Stimulated activated naive B cell treated with anti-CD40 and anti-IgM and Interleukin-4, amounts not matched to agents 10 μg/mL and 1 μg/mL and 100 μg/mL, for 72 hours (primary cell): Measurements from ENCODE around the gene TBX18.

Experiments used
- ATAC-seq, 2 donors: fragments of 150-1000 bp; cut with Tn5 transposase; replicated peaks; 2 replicates each; pipeline ENCODE4 v1.10.0; 2021; ENCODE audit warnings: moderate library complexity in 1 of 2
- DNase-seq: peaks from one replicate; pipeline ENCODE4 v3.0.0; 2021
- H3K27ac Mint-ChIP-seq: one replicate; pipeline ENCODE4 v1.8.0; 2022; ENCODE audit warnings: mild to moderate bottlenecking, mixed read lengths
- H3K27me3 Mint-ChIP-seq, 2 donors: one replicate each; pipeline ENCODE4 v1.8.0; 2022; ENCODE audit warnings: mixed read lengths in 2 of 2
- H3K36me3 Mint-ChIP-seq, 2 donors: one replicate each; pipeline ENCODE4 v1.8.0; 2022; ENCODE audit warnings: mixed read lengths in 2 of 2, mild to moderate bottlenecking in 1 of 2
- H3K4me1 Mint-ChIP-seq, 2 donors: one replicate each; pipeline ENCODE4 v1.8.0; 2022; ENCODE audit warnings: mixed read lengths in 2 of 2, mild to moderate bottlenecking in 1 of 2
- H3K4me3 Mint-ChIP-seq, 2 donors: one replicate each; pipeline ENCODE4 v1.8.0; 2022; ENCODE audit warnings: mild to moderate bottlenecking in 2 of 2, mixed read lengths in 2 of 2, moderate library complexity in 1 of 2
- H3K9me3 Mint-ChIP-seq, 2 donors: one replicate each; pipeline ENCODE4 v1.8.0; 2022; ENCODE audit warnings: mixed read lengths in 2 of 2, mild to moderate bottlenecking in 1 of 2

TBX18 gene

GRCh38 chr6:84768442-84769174, 4.2 kb upstream of the TBX18 start:
- Mint-ChIP-seq H3K27me3 (peaks cover 72 to 83% of the 10 kb centered on the region in 2 donors), H3K27ac (peak overlapping the region; percentile 73), H3K4me1 (peaks cover 11 to 20% of the 10 kb centered on the region in 2 donors), H3K9me3 (peaks cover 0 to 5% of the 10 kb centered on the region in 2 donors), H3K36me3 (peaks cover 4 to 8% of the 10 kb centered on the region in 2 donors), H3K4me3 (peak overlapping the region in 1 of 2 donors; percentile 42)
- ATAC-seq (no peak), DNase-seq (no peak)

DNA sequence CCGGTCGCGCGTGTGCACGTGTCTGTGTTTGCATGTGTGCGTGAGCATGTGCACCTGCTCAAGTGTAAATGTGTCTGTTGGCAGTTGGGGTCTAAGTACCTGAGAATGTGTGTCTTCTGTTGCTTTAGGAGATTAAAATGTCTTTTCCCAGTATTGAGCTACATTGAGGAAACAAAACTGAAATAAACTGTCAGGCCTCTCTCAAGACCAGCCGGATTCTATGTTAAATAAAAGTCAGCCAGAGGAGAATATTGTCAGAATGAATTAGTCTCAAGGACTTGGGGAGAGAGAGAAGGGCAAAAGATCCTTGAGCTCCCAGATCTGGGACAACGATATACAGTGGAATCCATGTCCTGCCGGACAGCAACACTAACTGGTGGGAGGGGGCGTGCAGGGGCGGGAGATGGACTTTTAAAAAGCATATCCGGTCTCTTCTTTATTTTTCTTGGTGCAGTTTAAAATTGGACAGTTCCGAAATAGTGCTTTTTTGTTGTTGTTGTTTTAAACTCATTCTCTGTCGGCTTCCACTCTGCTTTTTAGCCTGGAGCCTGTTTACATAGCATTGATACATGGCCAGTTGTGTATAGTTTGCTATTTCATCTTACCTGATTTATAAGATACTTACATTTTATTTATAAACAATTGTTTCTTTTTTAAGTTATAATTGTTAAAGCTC, 3.3 kb upstream of the TBX18 start:
- no peak for ATAC-seq
- peaks cover 70 to 83% of the 10 kb centered on the region in 2 donors for H3K27me3 Mint-ChIP-seq
- no peak overlapping the region for H3K4me3 Mint-ChIP-seq

DNA sequence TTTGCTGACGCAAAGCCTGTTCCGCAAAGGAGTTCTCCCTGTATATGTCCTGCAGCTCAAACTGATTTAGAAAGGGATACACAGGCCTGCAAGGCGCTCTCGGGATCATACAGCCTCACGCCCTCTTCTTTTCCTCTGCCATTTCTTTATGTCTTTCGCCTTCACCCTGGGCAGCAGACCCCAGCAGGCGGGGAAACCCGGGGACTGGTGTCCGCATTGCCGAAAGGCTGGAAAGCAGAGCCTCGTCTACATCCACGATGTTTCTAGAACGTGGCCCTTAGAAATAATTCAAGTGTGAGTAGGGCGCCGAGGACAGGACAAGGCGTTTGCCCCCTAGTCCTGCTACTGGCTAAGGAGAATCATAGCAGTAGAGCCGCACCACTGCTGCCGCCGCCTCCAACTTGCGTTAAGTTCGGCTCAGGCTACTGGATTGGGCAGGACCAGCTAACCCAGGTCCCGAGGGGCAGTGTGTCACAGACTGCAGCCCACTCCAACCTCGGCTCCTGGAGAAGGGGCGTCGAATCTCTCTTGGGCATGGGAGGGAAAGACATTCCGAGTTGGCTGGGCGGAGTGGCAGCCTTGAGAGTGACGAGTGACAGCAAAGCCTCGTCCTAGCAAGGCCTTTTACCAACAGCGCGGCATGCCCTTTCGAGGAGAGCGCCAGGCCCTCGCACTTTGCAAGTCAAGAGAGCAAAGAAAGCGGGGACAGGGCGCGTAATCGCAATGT, 2.6 kb upstream of the TBX18 start:
- Mint-ChIP-seq H3K36me3 (peaks cover 3 to 4% of the 10 kb centered on the region in 2 donors), H3K4me1 (peaks cover 14 to 18% of the 10 kb centered on the region in 2 donors), H3K4me3 (no peak overlapping the region), H3K27me3 (peaks cover 71 to 81% of the 10 kb centered on the region in 2 donors), H3K27ac (peak overlapping the region; percentile 76), H3K9me3 (peaks cover 0 to 2% of the 10 kb centered on the region in 2 donors)
- no peak for ATAC-seq
- no peak for DNase-seq

More for the DNA sequence above, 3.3 kb upstream of the TBX18 start:
- Mint-ChIP-seq H3K9me3 (peaks cover 0 to 2% of the 10 kb centered on the region in 2 donors), H3K36me3 (peaks cover 4 to 5% of the 10 kb centered on the region in 2 donors), H3K27ac (peak overlapping the region; percentile 76), H3K4me1 (peaks cover 13 to 20% of the 10 kb centered on the region in 2 donors)
- no peak for DNase-seq

GRCh38 chr6:84766118-84766798, 1.9 kb upstream of the TBX18 start:
- Mint-ChIP-seq H3K4me3 (no peak overlapping the region), H3K27ac (peak overlapping the region; percentile 31), H3K9me3 (peaks cover 0 to 2% of the 10 kb centered on the region in 2 donors), H3K36me3 (peaks cover 3 to 4% of the 10 kb centered on the region in 2 donors), H3K4me1 (peaks cover 14 to 18% of the 10 kb centered on the region in 2 donors), H3K27me3 (peaks cover 69 to 74% of the 10 kb centered on the region in 2 donors)
- DNase-seq (no peak), ATAC-seq (no peak)

DNA sequence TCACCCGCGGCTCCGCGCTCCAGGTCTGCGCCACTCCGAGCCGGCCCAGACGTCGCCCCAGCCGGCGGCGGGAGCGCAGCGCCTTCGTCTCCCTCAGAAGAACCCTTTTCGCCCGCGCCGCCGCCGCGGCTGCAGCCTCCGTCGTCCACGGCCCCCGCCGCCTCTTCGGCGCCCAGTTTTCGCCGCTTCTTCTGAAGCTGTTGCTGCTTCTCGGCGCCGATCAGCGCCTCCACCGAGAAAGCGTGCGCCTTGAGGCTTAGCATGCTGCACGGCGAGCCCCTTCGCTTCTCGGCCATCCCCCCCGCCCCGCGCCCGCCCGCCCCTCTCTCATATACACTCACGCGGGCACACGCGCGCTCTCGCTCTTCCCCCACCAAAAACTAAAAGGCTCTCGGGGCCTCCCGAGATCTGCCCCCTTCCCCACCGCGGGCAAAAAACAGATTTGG, 489 bp downstream of the TBX18 start:
- peaks cover 63 to 68% of the 10 kb centered on the region in 2 donors for H3K27me3 Mint-ChIP-seq
- H3K36me3 Mint-ChIP-seq: peaks cover 3 to 4% of the 10 kb centered on the region in 2 donors
- ATAC-seq: no peak
- no peak for DNase-seq
- no peaks in the 10 kb centered on the region for H3K9me3 Mint-ChIP-seq
- peaks cover 14 to 18% of the 10 kb centered on the region in 2 donors for H3K4me1 Mint-ChIP-seq
- peak overlapping the region; percentile 63 to 78 for H3K4me3 Mint-ChIP-seq
- H3K27ac Mint-ChIP-seq: peak overlapping the region; percentile 81

DNA sequence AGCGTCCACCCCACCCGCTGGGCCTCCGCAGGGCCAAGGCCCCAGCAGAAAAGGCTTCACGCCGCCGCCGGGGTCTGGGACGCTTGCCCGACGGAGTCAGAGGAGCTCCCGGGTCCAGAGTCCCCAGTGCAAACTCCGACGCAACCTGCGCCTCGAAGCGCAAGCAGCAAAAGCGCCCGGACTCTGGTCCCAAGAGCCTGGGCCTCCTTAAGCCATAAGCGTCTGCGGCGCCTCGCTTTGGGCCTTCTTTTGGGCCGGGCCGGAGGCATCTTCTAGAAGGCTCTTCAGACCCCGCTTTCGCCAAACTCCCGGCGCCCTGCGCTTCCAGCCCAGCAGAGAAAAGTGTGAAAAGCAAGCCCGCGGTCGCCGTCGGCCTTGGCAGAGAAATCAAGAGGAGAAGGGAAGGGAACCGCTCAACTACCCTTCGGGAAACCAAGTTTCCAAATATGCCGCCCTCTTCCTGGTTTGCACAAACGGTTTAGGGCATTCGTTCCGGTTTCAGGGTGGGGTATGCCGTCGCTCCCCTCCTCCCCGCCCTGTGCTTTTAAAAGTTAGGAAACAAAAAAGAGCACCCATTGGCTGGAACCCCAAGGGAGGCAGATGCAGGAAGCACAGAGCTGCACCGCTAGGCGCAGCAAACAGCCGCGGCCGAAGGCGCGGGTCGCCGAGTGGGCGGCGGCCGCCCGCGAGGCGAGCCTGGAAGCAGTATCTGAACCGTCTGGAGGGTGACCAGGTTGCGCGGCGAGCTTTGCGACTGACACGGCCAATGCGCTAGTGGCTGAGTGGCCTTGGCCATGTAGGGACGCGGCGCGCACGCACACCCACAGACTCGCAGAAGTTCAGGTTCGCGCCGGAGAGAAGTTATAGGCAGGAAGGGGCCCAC, 1.2 kb downstream of the TBX18 start:
- H3K27ac Mint-ChIP-seq: peak overlapping the region; percentile 91
- ATAC-seq: no peak
- H3K27me3 Mint-ChIP-seq: peaks cover 56 to 62% of the 10 kb centered on the region in 2 donors
- peaks cover 3 to 4% of the 10 kb centered on the region in 2 donors for H3K36me3 Mint-ChIP-seq
- no peak for DNase-seq
- peak overlapping the region; percentile 51 to 71 for H3K4me3 Mint-ChIP-seq
- H3K9me3 Mint-ChIP-seq: no peaks in the 10 kb centered on the region
- peaks cover 10 to 18% of the 10 kb centered on the region in 2 donors for H3K4me1 Mint-ChIP-seq

DNA sequence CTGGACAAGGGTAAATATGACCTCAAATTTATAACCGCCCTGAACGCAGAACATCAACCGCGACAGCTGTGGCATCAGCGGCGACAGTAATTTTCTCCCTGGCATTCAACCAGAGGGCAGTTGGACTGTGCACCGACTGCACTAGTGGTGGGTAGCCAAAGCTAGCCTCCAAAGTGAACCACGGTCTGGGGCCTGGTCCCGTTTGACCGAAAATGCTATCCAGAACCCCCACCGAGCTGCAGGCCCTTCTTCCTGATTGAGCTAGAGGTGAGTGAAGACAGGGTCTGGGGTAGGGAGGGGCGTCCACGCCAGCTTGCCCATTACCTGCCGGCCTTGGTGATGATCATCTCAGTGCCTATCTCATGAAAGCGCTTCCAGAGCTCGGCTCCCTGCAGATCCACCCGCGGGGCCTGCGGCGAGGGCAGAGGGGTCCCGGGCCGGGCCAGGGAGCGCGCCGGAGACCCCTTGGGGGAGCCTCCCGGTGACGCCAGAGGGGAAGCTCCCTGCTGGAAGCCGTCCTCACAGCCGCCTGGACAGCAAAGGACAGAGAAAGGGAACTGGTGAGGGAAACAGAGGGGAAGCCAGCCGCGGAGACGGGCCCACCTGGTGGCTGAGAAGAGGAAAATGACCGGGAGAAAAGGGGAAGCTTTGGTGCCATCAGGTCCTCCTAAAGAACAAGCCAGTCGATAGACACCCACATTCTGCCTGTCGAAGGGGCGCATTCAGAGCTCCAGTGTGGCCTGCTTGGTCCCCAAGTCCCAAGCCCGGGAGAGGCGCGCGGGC, 2.0 kb downstream of the TBX18 start:
- Mint-ChIP-seq H3K4me3 (peak overlapping the region; percentile 11 to 55), H3K27me3 (peaks cover 48 to 58% of the 10 kb centered on the region in 2 donors), H3K4me1 (peaks cover 10 to 18% of the 10 kb centered on the region in 2 donors), H3K36me3 (peaks cover 3 to 4% of the 10 kb centered on the region in 2 donors), H3K27ac (peak overlapping the region; percentile 20), H3K9me3 (no peaks in the 10 kb centered on the region)
- DNase-seq (no peak), ATAC-seq (no peak)

GRCh38 chr6:84758486-84758885, 5.9 kb downstream of the TBX18 start:
- no peak for ATAC-seq
- Mint-ChIP-seq H3K27ac (no peak overlapping the region), H3K27me3 (peaks cover 26 to 36% of the 10 kb centered on the region in 2 donors), H3K9me3 (no peaks in the 10 kb centered on the region), H3K36me3 (no peaks in the 10 kb centered on the region), H3K4me1 (peaks cover 5 to 7% of the 10 kb centered on the region in 2 donors), H3K4me3 (no peak overlapping the region)
- no peak for DNase-seq

GRCh38 chr6:84756877-84757276, 7.5 kb downstream of the TBX18 start:
- Mint-ChIP-seq H3K9me3 (no peaks in the 10 kb centered on the region), H3K4me1 (no peaks in the 10 kb centered on the region), H3K36me3 (no peaks in the 10 kb centered on the region), H3K4me3 (no peak overlapping the region), H3K27me3 (peaks cover 14 to 24% of the 10 kb centered on the region in 2 donors), H3K27ac (no peak overlapping the region)
- no peak for ATAC-seq
- no peak for DNase-seq

DNA sequence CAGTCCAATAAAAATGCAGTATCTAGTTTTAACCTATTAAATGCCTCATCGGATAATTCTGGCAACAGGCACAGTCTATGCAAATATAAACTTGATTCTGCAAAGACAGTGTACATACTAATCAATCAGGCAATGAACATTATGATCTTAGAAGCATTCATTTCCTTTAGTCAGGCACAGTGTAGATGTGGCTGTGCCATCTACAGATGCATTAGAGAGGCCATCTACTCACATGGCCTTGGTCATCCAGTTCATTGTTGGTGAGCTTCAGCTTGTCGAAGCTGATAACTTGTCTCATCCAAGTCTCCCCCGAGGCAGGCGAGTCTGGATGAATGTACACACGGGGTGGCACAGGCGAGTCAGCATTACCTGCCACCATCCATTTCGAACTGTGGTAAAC, 7.9 kb downstream of the TBX18 start:
- ATAC-seq: no peak
- no peak for DNase-seq
- Mint-ChIP-seq H3K4me1 (no peaks in the 10 kb centered on the region), H3K4me3 (no peak overlapping the region), H3K9me3 (no peaks in the 10 kb centered on the region), H3K36me3 (no peaks in the 10 kb centered on the region), H3K27me3 (peaks cover 12 to 24% of the 10 kb centered on the region in 2 donors), H3K27ac (no peak overlapping the region)

GRCh38 chr6:84753173-84753572, 11.2 kb downstream of the TBX18 start:
- Mint-ChIP-seq H3K4me1 (no peaks in the 10 kb centered on the region), H3K27ac (no peak overlapping the region), H3K4me3 (no peak overlapping the region), H3K27me3 (peaks cover 8 to 18% of the 10 kb centered on the region in 2 donors), H3K36me3 (no peaks in the 10 kb centered on the region), H3K9me3 (no peaks in the 10 kb centered on the region)
- DNase-seq: no peak
- ATAC-seq: no peak

GRCh38 chr6:84752118-84752850, 12.1 kb downstream of the TBX18 start:
- Mint-ChIP-seq H3K4me1 (no peaks in the 10 kb centered on the region), H3K36me3 (no peaks in the 10 kb centered on the region), H3K4me3 (no peak overlapping the region), H3K27me3 (peaks cover 8 to 14% of the 10 kb centered on the region in 2 donors), H3K27ac (no peak overlapping the region), H3K9me3 (no peaks in the 10 kb centered on the region)
- ATAC-seq (no peak), DNase-seq (no peak)
